ENCODE data around the gene DDX4. TPM values are rescaled to one million over a fixed set of nuclear protein-coding genes. Genes with fewer than 3 reads are reported as not detected.
A peak's percentile ranks its signal among the peaks of the same experiment; 100 is the strongest.

The DDX4 gene
- polyA plus RNA-seq, 3 donors, result not detected

GRCh38 chr5:55821731-55822512 lies 84.1 kb downstream of the DDX4 start:
- Histone ChIP-seq H3K4me3 (replicated peaks in 1 of 3; ENCODE audit: low read depth in 2 of 3, low read length in 3 of 3) (peak overlapping the region; percentile 34 to 69 (median 36)), H2AFZ (ENCODE audit: insufficient read depth, low read depth, low read length, poor library complexity, severe bottlenecking) (peak overlapping the region; percentile 80), H3K4me1 (ENCODE audit: control insufficient read depth in 1 of 2, insufficient read depth in 2 of 2, low read length in 2 of 2) (peaks cover 9 to 11% of the 10 kb centered on the region in 2 donors), H4K20me1 (ENCODE audit: insufficient read depth, low read length) (no peaks in the 10 kb centered on the region), H3K9me3 (replicated peaks in 1 of 2; ENCODE audit: control insufficient read depth in 1 of 2, insufficient read depth in 1 of 2, low read length in 2 of 2) (no peaks in the 10 kb centered on the region), H3K9ac (ENCODE audit: insufficient read depth, low read length, poor library complexity, severe bottlenecking) (peak overlapping the region; percentile 57), H3K4me2 (replicated peaks; ENCODE audit: extremely low read depth, low read length, poor library complexity, severe bottlenecking) (peak overlapping the region; percentile 75), H3K36me3 (replicated peaks in 1 of 2; ENCODE audit: control insufficient read depth in 1 of 2, insufficient read depth in 2 of 2, low read length in 2 of 2) (no peaks in the 10 kb centered on the region), H3K27me3 (ENCODE audit: control insufficient read depth in 2 of 2, insufficient read depth in 2 of 2, low read length in 2 of 2) (peaks cover 34 to 37% of the 10 kb centered on the region in 2 donors), H3K79me2 (ENCODE audit: insufficient read depth, low read length) (no peaks in the 10 kb centered on the region), H3K27ac (ENCODE audit: low read depth in 1 of 2, low read length in 2 of 2) (no peak overlapping the region)
- peak overlapping the region; percentile 70 to 88 for H3K4me3 Mint-ChIP-seq
- H3K36me3 Mint-ChIP-seq, result peaks cover 0 to 10% of the 10 kb centered on the region in 2 donors
- peak overlapping the region in 4 of 7 donors; percentile 3 to 33 (median 12) for H3K27ac Mint-ChIP-seq
- H3K4me1 Mint-ChIP-seq, result peaks cover 15% of the 10 kb centered on the region
- intact Hi-C loops (cut with micrococcal nuclease), result loop anchor here in 1 of 2 donors (10.0 kb wide), 1 partner anchor 53 kb away; no protein-coding TSS in a partner anchor
- peaks cover 28 to 34% (median 30%) of the 10 kb centered on the region in 3 donors for H3K27me3 Mint-ChIP-seq (ENCODE audit: low read depth in 3 of 3)
- peaks cover 0 to 11% (median 3%) of the 10 kb centered on the region in 7 donors for H3K9me3 Mint-ChIP-seq
- whole genome bisulfite sequencing (ENCODE audit: insufficient coverage), result 6% methylated on average over 44 of the region's 45 CpGs
- TF ChIP-seq CTCF (IDR thresholded peaks at IDR 0.05), result no peak
- DNase-seq, result peak in 2 of 3 donors; percentile 5 to 10

DNA sequence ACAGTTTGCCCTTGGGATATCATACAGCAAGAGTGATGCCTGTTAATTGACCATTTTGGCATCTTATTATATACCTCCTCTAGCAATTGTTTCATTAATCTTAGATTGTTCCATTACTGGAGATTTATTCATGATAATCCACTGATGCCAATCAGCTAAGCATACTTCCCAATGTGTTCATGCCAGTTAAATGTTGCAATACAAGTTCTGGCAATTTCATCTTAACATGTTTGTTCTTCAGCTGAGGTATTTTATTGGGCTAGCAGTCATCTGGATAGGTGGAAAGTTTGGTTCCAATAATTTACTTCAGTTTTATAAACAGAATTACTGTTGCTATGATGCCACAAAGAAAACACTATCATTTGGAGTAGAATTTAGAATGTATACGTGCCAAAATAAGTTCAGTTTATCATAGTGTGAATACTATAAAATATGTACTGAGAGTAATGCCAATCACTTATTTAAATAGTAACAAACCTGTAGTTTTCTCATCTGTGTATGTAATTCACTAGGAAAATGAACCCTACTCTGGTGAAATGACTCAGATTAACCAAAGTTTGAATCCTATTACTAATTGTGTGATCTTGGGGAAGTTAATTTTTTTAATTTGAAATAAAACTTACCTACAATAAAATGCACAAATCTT lies 85.4 kb downstream of the DDX4 start:
- Histone ChIP-seq H3K4me3 (replicated peaks in 1 of 3; ENCODE audit: low read depth in 2 of 3, low read length in 3 of 3) (no peak overlapping the region), H3K36me3 (replicated peaks in 1 of 2; ENCODE audit: control insufficient read depth in 1 of 2, insufficient read depth in 2 of 2, low read length in 2 of 2) (no peaks in the 10 kb centered on the region), H3K27me3 (ENCODE audit: control insufficient read depth in 2 of 2, insufficient read depth in 2 of 2, low read length in 2 of 2) (peaks cover 34 to 37% of the 10 kb centered on the region in 2 donors), H3K4me2 (replicated peaks; ENCODE audit: extremely low read depth, low read length, poor library complexity, severe bottlenecking) (no peak overlapping the region), H3K27ac (ENCODE audit: low read depth in 1 of 2, low read length in 2 of 2) (no peak overlapping the region), H3K79me2 (ENCODE audit: insufficient read depth, low read length) (no peaks in the 10 kb centered on the region), H3K4me1 (ENCODE audit: control insufficient read depth in 1 of 2, insufficient read depth in 2 of 2, low read length in 2 of 2) (peaks cover 9 to 11% of the 10 kb centered on the region in 2 donors), H3K9ac (ENCODE audit: insufficient read depth, low read length, poor library complexity, severe bottlenecking) (no peak overlapping the region), H3K9me3 (replicated peaks in 1 of 2; ENCODE audit: control insufficient read depth in 1 of 2, insufficient read depth in 1 of 2, low read length in 2 of 2) (no peaks in the 10 kb centered on the region), H4K20me1 (ENCODE audit: insufficient read depth, low read length) (no peaks in the 10 kb centered on the region), H2AFZ (ENCODE audit: insufficient read depth, low read depth, low read length, poor library complexity, severe bottlenecking) (no peak overlapping the region)
- no peak overlapping the region for H3K27ac Mint-ChIP-seq
- peaks cover 0 to 11% (median 3%) of the 10 kb centered on the region in 7 donors for H3K9me3 Mint-ChIP-seq
- intact Hi-C loops (cut with micrococcal nuclease), result loop anchor here in 1 of 2 donors (10.0 kb wide), 1 partner anchor 52 kb away; no protein-coding TSS in a partner anchor
- peaks cover 0 to 10% of the 10 kb centered on the region in 2 donors for H3K36me3 Mint-ChIP-seq
- DNase-seq, result no peak
- H3K27me3 Mint-ChIP-seq (ENCODE audit: low read depth in 3 of 3), result peaks cover 28 to 34% (median 30%) of the 10 kb centered on the region in 3 donors
- no peak for TF ChIP-seq CTCF (IDR thresholded peaks at IDR 0.05)
- H3K4me3 Mint-ChIP-seq, result no peak overlapping the region
- H3K4me1 Mint-ChIP-seq, result peaks cover 15% of the 10 kb centered on the region
- WGBS (ENCODE audit: insufficient coverage), result no CpG with 5 or more reads among the region's 1 CpG
